Forelimb muscle (tissue), 1 donor: ENCODE data around the gene PTPRT. TPM values are rescaled to one million over a fixed set of nuclear protein-coding genes. Genes with fewer than 3 reads are reported as not detected.
A peak's percentile ranks its signal among the peaks of the same experiment; 100 is the strongest.

Experiments
- DNase-seq: peaks from one replicate; pipeline ENCODE4 v3.0.0-alpha.2; 2013; ENCODE audit warnings: low read depth
- polyA plus RNA-seq: library from polyadenylated mRNA; unstranded; fragments of 120-200 nt; gene quantifications from one replicate; pipeline ENCODE4 v1.2.1, GENCODE V29; 2013; ENCODE audit not compliant: insufficient read length

PTPRT gene
- polyA plus RNA-seq, 1 donor, result 0.35 TPM

GRCh38 chr20:42559665-42560064 lies 630.0 kb downstream of the PTPRT start:
- no peak for DNase-seq

DNA sequence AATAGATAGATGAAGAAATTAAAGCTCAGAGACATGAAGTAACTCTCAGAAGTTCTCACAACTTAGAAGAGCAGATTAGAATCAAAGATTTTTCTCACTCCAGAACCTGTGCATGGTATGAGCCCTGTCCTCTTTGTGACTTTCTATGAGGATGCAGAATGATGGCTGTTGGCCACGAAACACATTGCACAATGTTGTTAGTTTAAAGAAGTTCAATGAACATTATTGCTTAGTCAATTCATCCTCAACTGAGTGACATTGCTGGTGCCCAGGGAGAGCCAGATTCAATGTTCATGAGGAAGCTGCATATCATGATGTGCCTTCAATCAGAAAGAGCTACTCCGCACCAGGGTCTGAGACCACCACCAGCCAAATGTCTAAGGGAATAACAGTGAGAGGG lies 633.1 kb downstream of the PTPRT start:
- no peak for DNase-seq

- DNase-seq, result no peak
These were observed 636.3 kb downstream of the PTPRT start for GRCh38 chr20:42553374-42553773.

DNA sequence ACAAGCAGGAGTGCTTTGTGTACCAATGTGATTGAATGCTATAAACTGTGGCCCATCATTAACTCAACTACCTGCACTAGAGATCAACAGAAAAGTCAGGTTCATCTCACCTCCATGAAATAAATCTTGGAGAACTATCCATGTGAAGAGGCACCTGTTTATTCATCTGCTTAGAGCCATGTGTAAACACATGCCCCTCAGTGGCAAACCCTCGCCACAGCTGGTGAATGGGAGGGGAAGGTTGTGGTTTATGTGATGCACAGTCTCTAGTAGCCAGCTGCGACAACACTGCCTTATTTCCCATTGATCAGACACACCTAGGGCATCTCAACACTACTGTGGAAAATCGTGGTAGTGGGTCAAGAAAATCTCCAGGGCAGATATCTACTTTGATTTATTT lies 640.2 kb downstream of the PTPRT start:
- DNase-seq, result no peak

GRCh38 chr20:42544926-42545325 lies 644.8 kb downstream of the PTPRT start:
- DNase-seq, result no peak

- no peak for DNase-seq
These were observed 656.9 kb downstream of the PTPRT start for GRCh38 chr20:42532831-42533230.

DNA sequence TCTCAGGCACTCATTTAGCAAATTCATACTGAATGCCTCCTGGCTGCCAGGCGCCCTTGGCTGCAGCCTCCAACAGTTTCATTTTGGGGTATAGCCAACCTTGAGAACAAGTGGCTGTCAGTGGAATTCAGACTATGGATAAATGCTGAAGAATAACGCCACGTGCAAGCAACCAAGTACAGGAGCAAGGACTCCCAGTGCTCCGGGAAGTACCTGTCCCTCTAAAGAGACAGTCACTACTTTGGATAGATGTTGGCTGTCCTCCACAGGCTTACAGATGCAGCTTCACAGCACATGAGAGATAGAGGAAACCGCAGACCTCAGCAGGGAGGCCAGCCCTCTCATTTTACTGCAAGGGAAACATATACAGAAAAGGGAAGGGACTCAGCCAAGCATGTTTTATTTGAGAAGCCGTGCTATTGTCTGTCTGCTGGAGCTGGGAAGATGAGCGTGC lies 658.2 kb downstream of the PTPRT start:
- DNase-seq, result peak; percentile 13

DNA sequence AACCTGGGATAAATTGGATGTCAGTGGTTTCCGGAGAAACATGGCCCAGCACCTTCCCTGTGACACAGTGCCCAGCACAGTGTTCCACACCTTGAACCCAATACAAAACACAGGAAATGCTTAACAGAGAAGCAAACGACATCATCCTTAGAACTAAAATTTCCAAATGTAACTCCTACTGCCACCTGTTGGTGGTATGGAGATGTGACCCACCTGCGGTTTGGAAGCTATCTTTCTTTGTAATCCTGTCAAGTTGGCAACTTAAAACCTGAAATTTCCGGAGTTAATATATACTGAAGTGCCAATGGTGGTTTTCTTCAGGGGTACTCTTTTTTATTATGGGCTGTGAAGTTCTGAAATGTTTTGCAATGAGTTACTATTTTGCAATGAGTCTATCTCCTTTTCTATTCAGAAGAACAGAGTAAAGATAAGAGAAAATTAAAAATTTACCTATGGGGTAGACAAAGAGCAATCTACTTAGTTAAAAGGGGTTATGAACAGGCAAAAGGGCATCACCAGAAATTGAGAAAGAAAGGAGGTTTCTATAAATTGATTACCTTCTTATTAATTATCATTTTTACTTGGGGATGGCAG lies 658.8 kb downstream of the PTPRT start:
- peak; percentile 16 for DNase-seq

- no peak for DNase-seq
These were observed 659.5 kb downstream of the PTPRT start for GRCh38 chr20:42530191-42530590.

DNA sequence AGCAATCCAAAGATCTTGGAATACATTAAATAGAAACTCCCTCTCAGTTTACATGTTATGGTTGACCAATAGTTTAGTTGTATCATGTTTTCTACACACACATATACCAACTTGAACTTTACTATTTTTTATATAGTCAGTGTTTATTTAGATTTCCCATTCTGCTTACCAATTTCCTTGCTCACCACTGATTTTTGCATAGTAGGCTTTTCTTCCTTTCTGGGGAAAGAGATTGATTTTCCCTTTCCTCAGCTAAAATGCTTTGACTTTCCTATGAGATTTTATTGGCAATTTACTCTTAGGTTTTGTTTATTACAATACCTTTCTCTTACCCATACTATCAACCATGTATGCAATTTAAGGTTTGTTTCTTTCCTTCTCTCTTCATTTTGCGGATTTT lies 665.6 kb downstream of the PTPRT start:
- DNase-seq, result no peak

GRCh38 chr20:42516692-42517091 lies 673.0 kb downstream of the PTPRT start:
- DNase-seq, result no peak

DNA sequence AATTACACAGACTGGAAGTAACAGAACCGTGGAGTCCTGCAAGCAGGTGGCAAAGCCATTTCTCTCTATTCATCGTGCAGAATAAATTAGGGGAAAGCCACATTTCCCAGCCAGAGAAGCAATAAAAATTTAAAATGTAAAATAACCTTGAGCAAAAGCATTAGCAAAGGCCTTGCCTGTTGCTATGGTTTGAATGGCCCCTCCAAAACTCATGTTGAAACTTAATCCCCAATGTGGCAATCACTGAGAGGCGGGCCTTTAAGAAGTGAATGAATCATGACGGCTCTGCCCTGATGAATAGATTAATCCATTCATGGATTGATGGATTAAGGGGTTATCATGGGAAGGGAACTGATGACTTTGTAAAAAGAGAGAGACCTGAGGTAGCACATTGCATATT lies 679.0 kb downstream of the PTPRT start:
- no peak for DNase-seq

GRCh38 chr20:42507874-42508273 lies 681.8 kb downstream of the PTPRT start:
- no peak for DNase-seq

GRCh38 chr20:42506397-42506796 lies 683.3 kb downstream of the PTPRT start:
- DNase-seq, result no peak

DNA sequence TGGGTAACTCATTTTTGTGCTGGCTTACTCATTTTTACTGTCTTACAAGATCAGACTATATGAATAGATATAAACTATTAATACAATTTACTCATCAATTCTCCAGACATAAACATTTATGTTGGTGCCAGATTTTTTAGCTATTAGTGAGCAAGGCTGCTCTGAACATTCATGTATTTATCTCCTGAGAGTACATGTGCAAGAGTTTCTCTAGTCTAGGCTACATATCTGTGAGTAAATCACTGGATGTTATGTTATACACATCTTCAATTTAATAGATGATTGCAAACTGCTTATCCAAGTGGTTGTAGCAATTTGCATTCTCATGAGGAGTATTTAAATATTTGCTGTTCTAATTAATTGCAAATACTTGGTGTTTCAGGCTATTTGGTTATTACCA lies 687.1 kb downstream of the PTPRT start:
- no peak for DNase-seq

DNA sequence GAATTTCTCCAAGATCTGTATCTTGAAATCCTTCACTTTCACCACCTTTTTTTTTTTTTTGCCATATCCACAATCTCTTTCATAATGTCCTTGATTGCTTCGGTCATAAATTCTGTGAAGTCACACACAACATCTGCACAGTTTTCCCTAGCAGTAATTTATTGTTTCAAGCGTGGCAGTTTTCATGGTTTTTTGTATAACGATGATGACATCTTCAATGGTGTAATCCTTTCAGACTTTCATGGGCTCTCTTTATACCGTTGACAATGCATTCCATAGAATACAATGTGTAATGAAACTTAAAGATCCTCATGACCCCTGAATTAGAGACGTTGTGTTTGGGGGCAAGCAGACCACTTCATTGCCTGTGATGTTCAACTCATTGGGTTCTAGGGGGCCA lies 693.1 kb downstream of the PTPRT start:
- DNase-seq, result no peak

- no peak for DNase-seq
These were observed 695.4 kb downstream of the PTPRT start for GRCh38 chr20:42494290-42494689.

DNA sequence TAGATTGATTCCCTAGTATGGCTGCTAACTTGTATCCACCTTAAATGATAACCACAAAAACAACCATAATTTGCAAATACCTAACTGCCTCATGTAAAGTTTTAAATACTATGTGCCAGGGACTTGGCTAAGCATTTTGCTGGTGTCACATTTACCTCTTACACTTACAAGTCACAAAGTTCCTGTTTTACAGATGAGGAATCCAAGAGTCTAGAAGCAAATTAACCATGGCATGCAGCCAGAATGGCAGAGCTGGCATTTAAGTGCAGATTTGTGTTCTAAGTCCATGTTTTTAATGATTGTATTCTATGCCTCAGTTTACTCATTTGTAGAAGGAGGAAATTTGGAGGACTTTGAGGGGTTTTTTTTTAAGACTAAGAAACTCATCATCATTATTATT lies 696.7 kb downstream of the PTPRT start:
- DNase-seq, result no peak

- no peak for DNase-seq
These were observed 697.4 kb downstream of the PTPRT start for GRCh38 chr20:42492290-42492689.

GRCh38 chr20:42485556-42485955 lies 704.1 kb downstream of the PTPRT start:
- no peak for DNase-seq

DNA sequence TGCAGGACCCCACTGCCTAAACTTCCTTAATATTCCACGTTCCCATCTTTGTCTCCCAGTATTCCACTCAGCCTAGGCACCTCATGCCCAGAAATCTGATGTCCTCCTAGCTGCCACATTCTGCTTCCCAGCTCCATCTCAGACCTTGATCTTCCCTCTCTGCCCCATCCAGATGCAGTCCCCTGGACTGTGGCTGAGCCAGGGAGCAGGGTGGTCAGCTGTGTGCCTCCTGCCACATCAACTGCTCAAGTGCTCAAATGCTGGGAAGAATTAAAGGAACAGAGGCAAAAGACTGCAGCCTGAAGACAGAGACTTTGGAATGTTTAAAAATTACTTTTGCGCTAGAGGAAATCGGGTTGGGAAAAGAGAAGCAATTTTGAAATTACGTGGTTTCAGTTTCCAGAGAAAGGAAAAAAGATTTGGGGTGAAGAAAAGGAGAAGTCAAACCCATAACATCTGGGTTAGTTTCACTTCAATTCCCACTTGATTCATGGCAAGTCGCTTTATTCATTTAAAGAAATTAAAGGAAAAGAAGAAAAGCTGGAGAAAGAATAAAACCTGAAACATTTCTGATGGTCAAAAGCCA lies 704.8 kb downstream of the PTPRT start:
- DNase-seq, result no peak

DNA sequence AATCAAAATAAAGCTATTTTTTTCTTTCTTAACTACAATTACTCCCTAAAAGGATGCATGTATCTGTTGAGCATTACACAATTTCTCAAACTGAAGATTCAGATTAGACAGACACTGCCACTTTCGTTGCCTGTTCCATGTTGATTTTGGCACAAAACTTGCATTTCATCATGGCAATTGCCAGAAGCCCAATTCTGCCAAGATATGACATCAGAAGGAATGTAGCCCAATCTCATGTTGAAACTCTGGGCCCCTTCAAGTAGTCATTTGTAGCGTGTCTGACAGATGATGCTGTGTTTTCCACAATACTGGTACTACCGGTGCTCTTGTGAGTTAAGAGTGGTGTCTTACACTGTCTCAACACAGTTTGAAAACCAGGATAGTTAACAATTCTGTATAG lies 705.4 kb downstream of the PTPRT start:
- no peak for DNase-seq

DNA sequence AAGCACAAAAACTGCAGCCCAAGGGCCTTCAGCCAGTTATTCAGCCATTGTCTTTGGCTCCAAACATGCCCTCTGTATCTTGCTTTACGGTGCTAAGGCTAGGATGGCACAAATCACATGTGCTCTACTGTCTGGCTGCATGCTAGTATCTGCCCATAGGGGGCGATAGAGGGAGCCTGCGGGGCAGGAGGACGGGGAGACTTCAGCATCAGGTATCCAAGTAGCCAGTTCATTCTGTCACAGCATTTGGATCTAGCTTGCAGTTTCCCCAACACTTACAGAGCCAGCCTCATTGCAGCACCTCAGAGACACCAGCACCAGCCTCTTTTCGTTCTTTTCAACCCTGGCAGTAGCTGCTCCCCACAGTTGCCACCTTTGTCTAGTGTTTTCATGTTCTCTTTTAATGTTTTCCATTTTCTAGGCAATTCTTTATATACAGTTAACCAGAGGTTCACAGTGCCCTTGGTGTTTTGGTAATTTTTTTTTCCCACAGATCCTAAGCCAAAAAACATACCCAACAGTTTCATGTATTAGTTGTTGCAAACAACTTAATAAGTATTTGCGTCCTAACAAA lies 705.9 kb downstream of the PTPRT start:
- no peak for DNase-seq

- DNase-seq, result no peak
These were observed 706.9 kb downstream of the PTPRT start for GRCh38 chr20:42482808-42483207.
